Measurements from ENCODE around the gene IDH3B.

IDH3B gene

DNA sequence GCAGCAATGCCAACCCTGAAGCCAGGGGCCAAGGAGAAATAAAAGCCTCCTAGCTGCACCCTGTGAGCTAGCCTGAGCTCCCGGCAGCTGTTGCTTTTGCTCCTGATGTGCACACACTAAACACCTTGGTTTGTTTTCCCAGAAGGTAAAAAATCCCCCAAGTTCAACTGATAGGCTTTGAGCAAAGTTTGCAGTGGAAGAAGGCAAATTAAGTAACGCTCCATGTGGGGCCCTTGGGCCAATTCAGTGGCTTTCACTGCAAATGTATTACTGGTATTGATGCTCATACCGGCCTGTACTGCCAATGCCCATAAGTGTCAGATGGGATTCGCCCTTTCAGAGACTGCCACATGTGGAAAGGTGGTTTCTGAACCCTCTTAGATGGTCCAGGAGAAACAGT lies 9.4 kb upstream of the IDH3B start:
- no peak overlapping the region for H3K27ac ChIP-seq
- no peak overlapping the region for H3K4me3 ChIP-seq (ENCODE audit: low read depth in 1 of 2, low read length in 1 of 2)
- H3K4me1 ChIP-seq (ENCODE audit: control insufficient read depth in 1 of 2, insufficient read depth in 1 of 2, low read depth in 1 of 2, low read length in 1 of 2): no peaks in the 10 kb centered on the region
- no peaks in the 10 kb centered on the region for H3K36me3 ChIP-seq
- no peaks in the 10 kb centered on the region for H3K9me3 ChIP-seq
- H3K27me3 ChIP-seq: peaks cover 26% of the 10 kb centered on the region
- TF ChIP-seq, protein P1, sequence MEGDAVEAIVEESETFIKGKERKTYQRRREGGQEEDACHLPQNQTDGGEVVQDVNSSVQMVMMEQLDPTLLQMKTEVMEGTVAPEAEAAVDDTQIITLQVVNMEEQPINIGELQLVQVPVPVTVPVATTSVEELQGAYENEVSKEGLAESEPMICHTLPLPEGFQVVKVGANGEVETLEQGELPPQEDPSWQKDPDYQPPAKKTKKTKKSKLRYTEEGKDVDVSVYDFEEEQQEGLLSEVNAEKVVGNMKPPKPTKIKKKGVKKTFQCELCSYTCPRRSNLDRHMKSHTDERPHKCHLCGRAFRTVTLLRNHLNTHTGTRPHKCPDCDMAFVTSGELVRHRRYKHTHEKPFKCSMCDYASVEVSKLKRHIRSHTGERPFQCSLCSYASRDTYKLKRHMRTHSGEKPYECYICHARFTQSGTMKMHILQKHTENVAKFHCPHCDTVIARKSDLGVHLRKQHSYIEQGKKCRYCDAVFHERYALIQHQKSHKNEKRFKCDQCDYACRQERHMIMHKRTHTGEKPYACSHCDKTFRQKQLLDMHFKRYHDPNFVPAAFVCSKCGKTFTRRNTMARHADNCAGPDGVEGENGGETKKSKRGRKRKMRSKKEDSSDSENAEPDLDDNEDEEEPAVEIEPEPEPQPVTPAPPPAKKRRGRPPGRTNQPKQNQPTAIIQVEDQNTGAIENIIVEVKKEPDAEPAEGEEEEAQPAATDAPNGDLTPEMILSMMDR (IDR thresholded peaks at IDR 0.05): no peak

DNA sequence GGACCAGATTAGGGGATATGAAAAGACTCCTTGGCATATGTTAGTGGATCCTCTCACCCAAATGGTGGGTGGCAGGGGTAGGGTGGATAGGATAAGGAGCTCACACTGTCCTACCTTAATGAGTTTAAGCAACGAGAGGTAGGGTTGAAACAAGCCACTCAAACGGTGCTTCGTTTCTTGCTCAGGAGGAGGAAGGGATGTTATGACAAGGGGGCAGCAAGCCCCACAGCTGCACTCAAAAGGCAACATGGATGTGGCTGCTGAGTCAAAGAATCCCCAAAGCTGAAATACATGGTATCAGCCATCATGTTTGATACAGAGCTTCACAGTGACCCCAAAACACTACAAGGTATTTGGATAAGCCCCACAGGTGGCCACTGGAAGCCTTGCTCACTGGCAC lies 8.4 kb upstream of the IDH3B start:
- H3K27ac ChIP-seq: no peak overlapping the region
- H3K27me3 ChIP-seq: peaks cover 36% of the 10 kb centered on the region
- no peaks in the 10 kb centered on the region for H3K36me3 ChIP-seq
- H3K4me3 ChIP-seq (ENCODE audit: low read depth in 1 of 2, low read length in 1 of 2): no peak overlapping the region
- H3K9me3 ChIP-seq: no peaks in the 10 kb centered on the region
- no peaks in the 10 kb centered on the region for H3K4me1 ChIP-seq (ENCODE audit: control insufficient read depth in 1 of 2, insufficient read depth in 1 of 2, low read depth in 1 of 2, low read length in 1 of 2)
- TF ChIP-seq, protein P1 (IDR thresholded peaks at IDR 0.05): no peak

- TF ChIP-seq, protein P1 (IDR thresholded peaks at IDR 0.05): no peak
- H3K27me3 ChIP-seq: peaks cover 36% of the 10 kb centered on the region
- no peaks in the 10 kb centered on the region for H3K4me1 ChIP-seq (ENCODE audit: control insufficient read depth in 1 of 2, insufficient read depth in 1 of 2, low read depth in 1 of 2, low read length in 1 of 2)
- no peaks in the 10 kb centered on the region for H3K36me3 ChIP-seq
- H3K27ac ChIP-seq: no peak overlapping the region
- no peak overlapping the region for H3K4me3 ChIP-seq (ENCODE audit: low read depth in 1 of 2, low read length in 1 of 2)
- no peaks in the 10 kb centered on the region for H3K9me3 ChIP-seq
Observed at GRCh38 chr20:2671977-2672376, 8.0 kb upstream of the IDH3B start.

- peaks cover 15% of the 10 kb centered on the region for H3K27me3 ChIP-seq
- H3K4me3 ChIP-seq (ENCODE audit: low read depth in 1 of 2, low read length in 1 of 2): peak overlapping the region; percentile 77 to 80
- TF ChIP-seq, protein P1 (IDR thresholded peaks at IDR 0.05): no peak
Observed at GRCh38 chr20:2663364-2663886, 591 bp downstream of the IDH3B start.

GRCh38 chr20:2659547-2659946 lies 4.5 kb downstream of the IDH3B start:
- Histone ChIP-seq H3K27ac (no peak overlapping the region), H3K9me3 (no peaks in the 10 kb centered on the region), H3K36me3 (peaks cover 60% of the 10 kb centered on the region), H3K4me3 (ENCODE audit: low read depth in 1 of 2, low read length in 1 of 2) (no peak overlapping the region), H3K27me3 (no peaks in the 10 kb centered on the region), H3K4me1 (ENCODE audit: control insufficient read depth in 1 of 2, insufficient read depth in 1 of 2, low read depth in 1 of 2, low read length in 1 of 2) (peaks cover 8 to 9% of the 10 kb centered on the region in 2 experiments)
- TF ChIP-seq, protein P1 (IDR thresholded peaks at IDR 0.05): no peak

More at GRCh38 chr20:2663364-2663886, 591 bp downstream of the IDH3B start:
- Histone ChIP-seq H3K36me3 (peaks cover 30% of the 10 kb centered on the region), H3K4me1 (ENCODE audit: control insufficient read depth in 1 of 2, insufficient read depth in 1 of 2, low read depth in 1 of 2, low read length in 1 of 2) (peaks cover 10 to 11% of the 10 kb centered on the region in 2 experiments), H3K9me3 (no peaks in the 10 kb centered on the region), H3K27ac (peak overlapping the region; percentile 91)

All from neutrophil (primary cell).